GM23338 (cell line): ENCODE measurements around the gene CYP4F2. TPM values are rescaled to one million over a fixed set of nuclear protein-coding genes. Genes with fewer than 3 reads are reported as not detected.

Experiments
- ATAC-seq: fragments of 200-7000 bp; cut with Tn5 transposase; 3 replicates; pipeline ENCODE4 v1.9.1; 2020
- DNase-seq: peaks from one replicate; pipeline ENCODE4 v3.0.0-alpha.2; 2015; ENCODE audit warnings: low spot score
- H2AFZ ChIP-seq: fragments of 200-600 bp; sonication (generic); 2 replicates; pipeline ENCODE4 v1.8.0; 2016; ENCODE audit warnings: antibody characterized with exemption, mild to moderate bottlenecking, moderate library complexity
- H3F3A ChIP-seq: fragments of 200-600 bp; sonication (generic); replicated peaks from 2 replicates; pipeline ENCODE4 v1.8.0; 2017; ENCODE audit warnings: antibody characterized with exemption, mixed run types, low read depth
- H3K27ac ChIP-seq: fragments of 200-600 bp; sonication (generic); 2 replicates; pipeline ENCODE4 v1.6.1; 2016; ENCODE audit warnings: low read depth
- H3K27me3 ChIP-seq: fragments of 200-600 bp; sonication (generic); 2 replicates; pipeline ENCODE4 v1.8.0; 2016; ENCODE audit warnings: mild to moderate bottlenecking, mixed run types, moderate library complexity; ENCODE audit not compliant: insufficient read depth
- H3K36me3 ChIP-seq: fragments of 200-600 bp; sonication (generic); 2 replicates; pipeline ENCODE4 v1.8.0; 2016; ENCODE audit warnings: mild to moderate bottlenecking; ENCODE audit not compliant: insufficient read depth
- H3K4me1 ChIP-seq: fragments of 200-600 bp; sonication (generic); 2 replicates; pipeline ENCODE4 v1.8.0; 2016; ENCODE audit warnings: mild to moderate bottlenecking, moderate library complexity; ENCODE audit not compliant: insufficient read depth
- H3K4me2 ChIP-seq: fragments of 200-600 bp; sonication (generic); 2 replicates; pipeline ENCODE4 v1.7.1; 2017; ENCODE audit warnings: mixed run types
- H3K4me3 ChIP-seq: fragments of 200-600 bp; sonication (generic); 2 replicates; pipeline ENCODE4 v1.6.1; 2016; ENCODE audit warnings: mixed run types
- H3K79me2 ChIP-seq: fragments of 200-600 bp; sonication (generic); replicated peaks from 2 replicates; pipeline ENCODE4 v1.8.0; 2017; ENCODE audit warnings: mild to moderate bottlenecking; ENCODE audit not compliant: insufficient read depth
- H3K9me2 ChIP-seq: fragments of 200-600 bp; sonication (generic); 2 replicates; pipeline ENCODE4 v1.8.0; 2017; ENCODE audit not compliant: insufficient read depth
- H4K20me1 ChIP-seq: fragments of 200-600 bp; sonication (generic); replicated peaks from 2 replicates; pipeline ENCODE4 v1.8.0; 2017; ENCODE audit warnings: mild to moderate bottlenecking; ENCODE audit not compliant: insufficient read depth
- H3K27ac Mint-ChIP-seq: 2 replicates; pipeline ENCODE4 v1.8.0; 2020; ENCODE audit warnings: inconsistent platforms, mild to moderate bottlenecking, moderate library complexity, mixed read lengths
- H3K27me3 Mint-ChIP-seq: 3 replicates; pipeline ENCODE4 v1.8.0; 2022; ENCODE audit warnings: low read depth, mild to moderate bottlenecking, moderate library complexity, mixed read lengths, inconsistent platforms; ENCODE audit not compliant: insufficient read depth, poor library complexity
- H3K36me3 Mint-ChIP-seq: 3 replicates; pipeline ENCODE4 v1.8.0; 2021; ENCODE audit warnings: low read depth, mild to moderate bottlenecking, inconsistent platforms, moderate library complexity, mixed read lengths
- H3K4me1 Mint-ChIP-seq: 3 replicates; pipeline ENCODE4 v1.8.0; 2020; ENCODE audit warnings: mild to moderate bottlenecking, inconsistent platforms, mixed read lengths
- H3K4me3 Mint-ChIP-seq: 3 replicates; pipeline ENCODE4 v1.8.0; 2021; ENCODE audit warnings: moderate library complexity, mild to moderate bottlenecking, inconsistent platforms, mixed read lengths
- H3K9me3 Mint-ChIP-seq: 3 replicates; pipeline ENCODE4 v1.8.0; 2020; ENCODE audit warnings: moderate library complexity, mild to moderate bottlenecking, inconsistent platforms, mixed read lengths
- CREB1 ChIP-seq: fragments of 250-450 bp; sonication (Bioruptor Pico); IDR thresholded peaks from 2 replicates; pipeline ENCODE4 v1.5.0; 2020; ENCODE audit warnings: low read depth, mild to moderate bottlenecking, moderate library complexity
- EZH2 ChIP-seq: fragments of 200-600 bp; sonication (generic); IDR thresholded peaks from one replicate; pipeline ENCODE4 v1.8.0; 2017; ENCODE audit warnings: antibody characterized with exemption, mild to moderate bottlenecking, low read depth; ENCODE audit not compliant: unreplicated experiment
- EZH2phosphoT487 ChIP-seq: fragments of 200-600 bp; sonication (generic); IDR thresholded peaks from one replicate; pipeline ENCODE4 v1.8.1; 2018; ENCODE audit warnings: antibody characterized with exemption; ENCODE audit not compliant: unreplicated experiment
- STAT1 ChIP-seq: IDR thresholded peaks from one replicate; pipeline ENCODE4 v1.6.1; 2016; ENCODE audit warnings: antibody characterized with exemption; ENCODE audit not compliant: unreplicated experiment
- ZNF462 ChIP-seq: fragments of 250-450 bp; sonication (Bioruptor Pico); IDR thresholded peaks from 2 replicates; pipeline ENCODE4 v1.5.0; 2020; ENCODE audit warnings: mild to moderate bottlenecking, moderate library complexity
- polyA plus RNA-seq: library from polyadenylated mRNA; unstranded; fragments of >200 nt; fragmentation: Nextera tagmentation; extraction: Ambion mirVana; gene quantifications from 2 replicates; pipeline ENCODE4 v1.2.1, GENCODE V29; 2016
- total RNA-seq: library from RNA; depleted of rRNA; stranded (reverse); fragments of >200 nt; shearing (Covaris generic); gene quantifications from 2 replicates; pipeline ENCODE4 v1.2.3, GENCODE V29; 2014

Gene CYP4F2
- total and polyA plus RNA-seq, 2 experiments from 2014 or later: not detected

DNA sequence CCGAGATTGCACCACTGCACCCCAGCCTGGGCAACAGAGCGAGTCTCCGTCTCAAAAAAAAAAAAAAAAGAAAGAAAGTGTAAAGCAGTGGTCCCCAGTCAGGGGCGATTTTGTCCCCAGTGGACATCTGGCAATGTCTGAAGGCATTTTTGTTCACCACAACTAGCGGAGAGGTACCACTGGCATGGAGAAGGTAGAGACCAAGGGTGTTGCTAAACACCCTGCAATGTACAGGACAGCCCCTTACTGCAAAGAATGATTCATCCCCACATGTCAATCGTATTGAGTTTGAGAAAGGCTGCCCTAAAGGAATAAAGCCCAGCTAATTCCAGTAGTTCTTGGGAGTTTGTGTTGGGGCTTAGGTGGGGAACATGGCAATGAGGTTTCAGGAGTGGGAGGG lies 38.7 kb downstream of the CYP4F2 start:
- H3K27ac ChIP-seq: no peak overlapping the region
- Mint-ChIP-seq H3K9me3 (peaks cover 94% of the 10 kb centered on the region), H3K4me3 (no peak overlapping the region), H3K27me3 (peaks cover 11% of the 10 kb centered on the region), H3K36me3 (peaks cover 20% of the 10 kb centered on the region), H3K27ac (no peak overlapping the region), H3K4me1 (no peaks in the 10 kb centered on the region)
- no peaks in the 10 kb centered on the region for H3K9me2 ChIP-seq
- no peak overlapping the region for H3K4me3 ChIP-seq
- no peak overlapping the region for H2AFZ ChIP-seq
- H3K4me1 ChIP-seq: no peaks in the 10 kb centered on the region
- no peak for ATAC-seq
- no peaks in the 10 kb centered on the region; the same call in none of the 2 replicates for H3K36me3 ChIP-seq
- no peaks in the 10 kb centered on the region for H4K20me1 ChIP-seq
- no peaks in the 10 kb centered on the region for H3F3A ChIP-seq
- DNase-seq: no peak
- no peaks in the 10 kb centered on the region for H3K27me3 ChIP-seq
- H3K4me2 ChIP-seq: no peak overlapping the region
- no peaks in the 10 kb centered on the region for H3K79me2 ChIP-seq
- no peak for TF ChIP-seq ZNF462 (CRISPR knock-in tag)

DNA sequence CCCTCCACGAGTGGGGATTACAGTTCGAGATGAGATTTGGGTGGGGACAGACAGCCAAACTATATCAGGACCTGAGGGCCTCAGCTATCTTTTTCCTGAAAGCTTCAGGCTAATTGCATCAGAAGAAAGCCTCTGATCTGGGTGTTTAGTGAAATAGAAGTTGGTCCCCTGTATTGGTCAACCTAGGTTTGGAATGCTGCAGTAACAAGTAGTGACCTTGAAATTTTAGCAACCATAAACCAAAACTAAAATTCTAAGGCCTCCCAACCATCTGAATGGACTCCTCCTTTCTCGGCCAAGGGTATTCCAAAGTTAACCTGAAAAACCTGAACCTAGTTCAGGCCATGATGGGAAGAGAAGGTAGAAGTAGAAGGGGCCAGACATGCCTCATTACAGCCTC lies 47.5 kb downstream of the CYP4F2 start:
- no peak overlapping the region for H3K4me3 ChIP-seq
- no peak overlapping the region for H3K27ac Mint-ChIP-seq
- H3K36me3 Mint-ChIP-seq: peaks cover 34% of the 10 kb centered on the region
- DNase-seq (no peak), ATAC-seq (no peak)
- no peaks in the 10 kb centered on the region for H3K9me2 ChIP-seq
- H3F3A ChIP-seq: no peaks in the 10 kb centered on the region
- peaks cover under 1% of the 10 kb centered on the region for H3K27me3 Mint-ChIP-seq
- H3K79me2 ChIP-seq: no peaks in the 10 kb centered on the region
- no peak overlapping the region for H2AFZ ChIP-seq
- no peak overlapping the region for H3K4me3 Mint-ChIP-seq
- peaks cover 97% of the 10 kb centered on the region for H3K9me3 Mint-ChIP-seq
- no peak overlapping the region for H3K27ac ChIP-seq
- H3K4me1 Mint-ChIP-seq: no peaks in the 10 kb centered on the region
- no peaks in the 10 kb centered on the region for H3K36me3 ChIP-seq
- no peak overlapping the region for H3K4me2 ChIP-seq
- no peaks in the 10 kb centered on the region for H3K4me1 ChIP-seq
- no peaks in the 10 kb centered on the region for H4K20me1 ChIP-seq
- no peaks in the 10 kb centered on the region for H3K27me3 ChIP-seq
- TF ChIP-seq EZH2phosphoT487: no peak
- TF ChIP-seq EZH2: no peak
- TF ChIP-seq STAT1: no peak
- no peak for TF ChIP-seq CREB1 (CRISPR knock-in tag)
- TF ChIP-seq ZNF462 (CRISPR knock-in tag): no peak
